Measurements from ENCODE around the gene PLA2G15. TPM values are rescaled to one million over a fixed set of nuclear protein-coding genes. Genes with fewer than 3 reads are reported as not detected.

Gene PLA2G15
- total and polyA plus RNA-seq, 2 experiments from 2014 or later = 24.8 to 36.2 TPM

DNA sequence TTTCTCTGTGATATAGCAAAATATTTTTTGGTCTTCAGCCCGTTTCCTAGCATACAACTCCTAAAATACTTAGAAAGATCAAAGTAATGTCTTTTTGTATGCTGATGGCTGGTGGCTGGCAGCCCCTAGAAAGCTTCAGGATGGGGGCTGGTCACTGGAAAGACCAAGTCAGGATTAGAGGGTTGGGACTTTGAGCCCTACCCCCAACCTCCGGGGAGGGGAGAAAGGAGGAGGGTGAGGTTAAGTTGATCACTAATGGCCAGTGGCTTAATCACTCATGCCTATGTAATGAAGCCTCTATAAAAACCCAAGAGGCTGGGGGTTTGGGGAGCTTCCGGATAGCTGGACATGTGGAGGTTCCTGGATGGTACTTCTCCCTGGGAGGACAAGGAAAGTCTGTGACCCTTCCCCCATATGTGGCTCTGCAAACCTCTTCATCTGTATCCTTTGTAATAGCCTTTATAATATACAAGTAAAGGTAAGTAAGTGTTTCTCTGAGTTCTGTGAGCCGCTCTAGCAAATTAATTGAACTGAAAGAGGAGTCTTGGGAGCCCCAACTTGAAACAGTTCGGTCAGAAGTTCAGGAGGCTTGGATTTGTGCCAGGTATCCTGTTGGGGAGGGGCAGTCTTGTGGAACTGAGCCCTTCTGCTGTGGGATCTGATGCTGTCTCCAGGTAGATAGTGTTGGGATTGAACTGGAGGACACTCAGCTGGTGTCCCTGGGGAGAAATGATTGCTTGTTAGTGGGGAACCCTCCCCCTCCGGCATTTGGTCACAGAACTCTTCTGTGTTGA is 22.6 kb downstream of the PLA2G15 start:
- Histone ChIP-seq H3K9me2 (ENCODE audit: insufficient read depth) (no peaks in the 10 kb centered on the region), H3K4me2 (ENCODE audit: unreplicated experiment) (peak overlapping the region; percentile 26), H3K4me3 (no peak overlapping the region), H3K36me3 (ENCODE audit: low read depth) (0 out of 2 replicates have a peak, but pooled peaks cover 11% of the 10 kb centered on the region), H4K20me1 (ENCODE audit: insufficient read depth) (peaks cover 19% of the 10 kb centered on the region; the same call in 1 of the 2 replicates), H2AFZ (no peak overlapping the region), H3K27ac (no peak overlapping the region), H3F3A (ENCODE audit: insufficient read depth) (peaks cover 36% of the 10 kb centered on the region), H3K27me3 (replicated peaks; ENCODE audit: insufficient read depth) (no peaks in the 10 kb centered on the region), H3K9me3 (ENCODE audit: low read depth) (no peaks in the 10 kb centered on the region), H3K79me2 (ENCODE audit: insufficient read depth) (peaks cover 82% of the 10 kb centered on the region), H3K4me1 (ENCODE audit: insufficient read depth) (peaks cover 38% of the 10 kb centered on the region), H3K9ac (no peak overlapping the region)
- WGBS, 2 experiments (ENCODE audit: low coverage in 1 of 2, low lambda C conversion rate in 2 of 2, missing lambda C conversion rate in 2 of 2) = 82% methylated on average over 6 of the region's 6 CpGs
- TF ChIP-seq EZH2phosphoT487 (IDR thresholded peaks at IDR 0.05; ENCODE audit: insufficient read depth, low read depth) (no peak), EZH2 (IDR thresholded peaks at IDR 0.05; ENCODE audit: insufficient read depth, poor library complexity, severe bottlenecking) (no peak)
- in situ Hi-C loops (cut with MboI) = no loop called here
- DNase-seq = no peak

DNA sequence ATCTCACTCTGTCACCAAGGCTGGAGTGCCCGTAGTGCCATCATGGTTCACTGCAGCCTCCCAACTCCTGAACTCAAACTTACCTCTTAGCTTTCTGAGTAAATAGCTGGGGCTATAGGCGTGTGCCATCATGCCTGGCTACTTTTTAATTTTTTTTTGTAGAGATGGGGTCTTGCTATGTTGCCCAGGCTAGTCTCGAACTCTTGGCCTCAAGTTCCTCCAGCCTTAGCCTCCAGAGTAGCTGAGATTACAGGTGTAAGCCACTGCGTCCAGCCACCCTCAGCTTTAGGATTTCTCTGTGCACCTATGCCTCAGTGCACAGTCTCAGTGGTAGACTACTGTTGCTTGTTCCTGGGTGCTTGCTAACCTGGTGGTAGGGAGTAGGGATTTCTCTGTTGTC is 24.6 kb downstream of the PLA2G15 start:
- Histone ChIP-seq H3K79me2 (ENCODE audit: insufficient read depth) (peaks cover 94% of the 10 kb centered on the region), H3K4me2 (ENCODE audit: unreplicated experiment) (no peak overlapping the region), H3K36me3 (ENCODE audit: low read depth) (peaks cover 17% of the 10 kb centered on the region; the same call in 1 of the 2 replicates), H2AFZ (no peak overlapping the region), H3K27me3 (replicated peaks; ENCODE audit: insufficient read depth) (no peaks in the 10 kb centered on the region), H4K20me1 (ENCODE audit: insufficient read depth) (peaks cover 27% of the 10 kb centered on the region; the same call in 1 of the 2 replicates), H3K4me3 (no peak overlapping the region), H3K4me1 (ENCODE audit: insufficient read depth) (peaks cover 38% of the 10 kb centered on the region), H3K9me2 (ENCODE audit: insufficient read depth) (no peaks in the 10 kb centered on the region), H3K9ac (no peak overlapping the region), H3K27ac (no peak overlapping the region), H3K9me3 (ENCODE audit: low read depth) (no peaks in the 10 kb centered on the region), H3F3A (ENCODE audit: insufficient read depth) (peaks cover 28% of the 10 kb centered on the region)
- 97 to 99% methylated on average over 4 of the region's 4 CpGs for WGBS, 2 experiments (ENCODE audit: low coverage in 1 of 2, low lambda C conversion rate in 2 of 2, missing lambda C conversion rate in 2 of 2)
- DNase-seq = no peak
- TF ChIP-seq EZH2 (IDR thresholded peaks at IDR 0.05; ENCODE audit: insufficient read depth, poor library complexity, severe bottlenecking) (no peak), EZH2phosphoT487 (IDR thresholded peaks at IDR 0.05; ENCODE audit: insufficient read depth, low read depth) (no peak)
- in situ Hi-C loops (cut with MboI) = no loop called here

DNA sequence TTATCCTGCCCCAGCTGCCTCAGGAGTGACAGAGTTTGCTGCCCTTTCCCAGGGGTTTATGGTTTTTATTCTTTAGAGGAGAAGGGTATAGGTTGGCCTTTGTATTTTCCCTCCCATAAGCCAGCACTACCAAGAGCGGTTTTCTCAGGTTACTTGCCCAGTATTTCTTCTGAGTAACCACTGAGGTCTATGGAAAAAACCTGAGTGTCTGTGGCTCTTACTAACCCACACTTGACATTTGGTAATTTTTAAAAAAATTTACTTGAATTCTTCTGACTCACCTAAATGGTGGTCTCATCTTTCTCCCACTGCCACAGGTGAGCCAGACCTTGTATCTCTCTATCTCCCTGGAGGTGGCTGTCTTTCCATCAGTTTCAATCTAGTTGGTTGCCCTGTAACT is 25.2 kb downstream of the PLA2G15 start:
- no peaks in the 10 kb centered on the region for H3K9me2 ChIP-seq (ENCODE audit: insufficient read depth)
- no peak overlapping the region for H3K9ac ChIP-seq
- no peak for DNase-seq
- WGBS, 2 experiments (ENCODE audit: low coverage in 1 of 2, low lambda C conversion rate in 2 of 2, missing lambda C conversion rate in 2 of 2) = 0% methylated on average over 1 of the region's 1 CpG
- peaks cover 17% of the 10 kb centered on the region; the same call in 1 of the 2 replicates for H3K36me3 ChIP-seq (ENCODE audit: low read depth)
- no peak overlapping the region for H3K27ac ChIP-seq
- TF ChIP-seq EZH2 (IDR thresholded peaks at IDR 0.05; ENCODE audit: insufficient read depth, poor library complexity, severe bottlenecking) = no peak
- TF ChIP-seq EZH2phosphoT487 (IDR thresholded peaks at IDR 0.05; ENCODE audit: insufficient read depth, low read depth) = no peak
- no peaks in the 10 kb centered on the region for H3K9me3 ChIP-seq (ENCODE audit: low read depth)
- H3F3A ChIP-seq (ENCODE audit: insufficient read depth) = peaks cover 22% of the 10 kb centered on the region
- no peaks in the 10 kb centered on the region for H3K27me3 ChIP-seq (replicated peaks; ENCODE audit: insufficient read depth)
- H3K79me2 ChIP-seq (ENCODE audit: insufficient read depth) = peaks cover 100% of the 10 kb centered on the region
- H4K20me1 ChIP-seq (ENCODE audit: insufficient read depth) = peaks cover 27% of the 10 kb centered on the region; the same call in 1 of the 2 replicates
- H3K4me3 ChIP-seq = no peak overlapping the region
- no peak overlapping the region for H3K4me2 ChIP-seq (ENCODE audit: unreplicated experiment)
- H2AFZ ChIP-seq = no peak overlapping the region
- in situ Hi-C loops (cut with MboI) = no loop called here
- peaks cover 38% of the 10 kb centered on the region for H3K4me1 ChIP-seq (ENCODE audit: insufficient read depth)

DNA sequence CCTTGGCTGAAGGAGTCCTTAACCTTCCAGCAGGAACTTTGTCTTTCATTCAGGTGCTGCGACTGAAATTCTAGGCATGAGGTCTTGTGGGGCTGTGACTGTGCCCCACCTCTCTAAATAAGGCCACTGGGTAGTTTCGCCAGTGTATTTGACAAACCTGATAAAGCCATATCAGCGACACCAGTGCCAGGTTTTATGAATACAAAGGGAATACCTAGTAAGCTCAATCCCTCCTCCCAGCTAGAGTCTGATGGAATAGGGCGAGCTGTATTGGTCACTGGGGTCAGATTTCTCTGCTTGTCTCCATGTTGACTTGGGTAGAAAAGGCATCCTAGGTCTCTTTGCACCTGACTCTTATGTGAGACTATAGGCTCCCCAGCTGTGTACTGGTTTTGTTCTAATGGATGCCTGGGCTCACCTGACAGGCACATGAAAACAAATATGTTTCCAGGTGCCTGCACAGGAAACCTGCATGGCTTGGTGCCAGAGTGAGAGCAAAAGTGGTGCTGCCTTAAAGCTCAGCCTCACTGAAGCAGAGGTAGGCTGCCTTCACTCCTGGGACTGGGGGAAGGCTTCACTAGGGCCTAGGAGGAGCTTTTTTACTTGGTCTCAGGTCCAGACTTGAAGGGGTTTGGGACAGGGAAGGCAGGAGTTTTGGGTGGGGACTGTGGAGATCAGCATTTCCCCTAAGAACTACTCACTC is 27.5 kb downstream of the PLA2G15 start:
- Histone ChIP-seq H3K9ac (no peak overlapping the region), H3F3A (ENCODE audit: insufficient read depth) (peaks cover 14% of the 10 kb centered on the region; the same call in 1 of the 2 replicates), H4K20me1 (ENCODE audit: insufficient read depth) (peaks cover 27% of the 10 kb centered on the region; the same call in 1 of the 2 replicates), H3K36me3 (ENCODE audit: low read depth) (peaks cover 23% of the 10 kb centered on the region; the same call in 1 of the 2 replicates), H3K4me3 (no peak overlapping the region), H3K9me3 (ENCODE audit: low read depth) (no peaks in the 10 kb centered on the region), H3K27ac (no peak overlapping the region), H3K79me2 (ENCODE audit: insufficient read depth) (peaks cover 100% of the 10 kb centered on the region), H3K9me2 (ENCODE audit: insufficient read depth) (no peaks in the 10 kb centered on the region), H3K4me2 (ENCODE audit: unreplicated experiment) (no peak overlapping the region), H3K27me3 (replicated peaks; ENCODE audit: insufficient read depth) (no peaks in the 10 kb centered on the region), H2AFZ (no peak overlapping the region), H3K4me1 (ENCODE audit: insufficient read depth) (peaks cover 22% of the 10 kb centered on the region)
- in situ Hi-C loops (cut with MboI) = no loop called here
- WGBS, 2 experiments (ENCODE audit: low coverage in 1 of 2, low lambda C conversion rate in 2 of 2, missing lambda C conversion rate in 2 of 2) = 93 to 96% methylated on average over 4 of the region's 4 CpGs
- DNase-seq = no peak
- TF ChIP-seq EZH2phosphoT487 (IDR thresholded peaks at IDR 0.05; ENCODE audit: insufficient read depth, low read depth) (no peak), EZH2 (IDR thresholded peaks at IDR 0.05; ENCODE audit: insufficient read depth, poor library complexity, severe bottlenecking) (no peak)

Data from GM23248 (cell line).